HG03520 (cell line): Measurements from ENCODE around the gene SP2.

Experiments used
- ATAC-seq: cut with Tn5 transposase; IDR thresholded peaks from one replicate; pipeline ENCODE4 v1.9.1; 2021; ENCODE audit warnings: mild to moderate bottlenecking, moderate library complexity; ENCODE audit not compliant: unreplicated experiment

SP2 gene

DNA sequence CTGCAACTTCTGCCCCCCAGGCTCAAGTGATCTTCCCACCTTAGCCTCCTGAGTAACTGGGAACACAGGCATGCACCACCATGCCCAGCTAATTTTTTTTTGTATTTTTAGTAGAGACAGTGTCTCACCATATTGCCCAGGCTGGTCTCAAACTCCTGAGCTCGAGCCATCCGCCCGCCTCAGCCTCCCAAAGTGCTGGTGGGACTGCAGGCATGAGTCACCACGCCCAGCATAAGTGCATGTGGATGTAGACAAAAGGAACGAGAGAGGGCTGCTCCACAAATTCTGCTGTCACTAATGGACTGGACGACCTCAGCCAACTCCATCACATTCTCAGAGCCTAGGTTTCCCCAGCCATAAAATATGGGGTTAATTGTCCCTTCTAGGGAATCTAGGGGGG is 7.7 kb upstream of the SP2 start:
- no peak for ATAC-seq

DNA sequence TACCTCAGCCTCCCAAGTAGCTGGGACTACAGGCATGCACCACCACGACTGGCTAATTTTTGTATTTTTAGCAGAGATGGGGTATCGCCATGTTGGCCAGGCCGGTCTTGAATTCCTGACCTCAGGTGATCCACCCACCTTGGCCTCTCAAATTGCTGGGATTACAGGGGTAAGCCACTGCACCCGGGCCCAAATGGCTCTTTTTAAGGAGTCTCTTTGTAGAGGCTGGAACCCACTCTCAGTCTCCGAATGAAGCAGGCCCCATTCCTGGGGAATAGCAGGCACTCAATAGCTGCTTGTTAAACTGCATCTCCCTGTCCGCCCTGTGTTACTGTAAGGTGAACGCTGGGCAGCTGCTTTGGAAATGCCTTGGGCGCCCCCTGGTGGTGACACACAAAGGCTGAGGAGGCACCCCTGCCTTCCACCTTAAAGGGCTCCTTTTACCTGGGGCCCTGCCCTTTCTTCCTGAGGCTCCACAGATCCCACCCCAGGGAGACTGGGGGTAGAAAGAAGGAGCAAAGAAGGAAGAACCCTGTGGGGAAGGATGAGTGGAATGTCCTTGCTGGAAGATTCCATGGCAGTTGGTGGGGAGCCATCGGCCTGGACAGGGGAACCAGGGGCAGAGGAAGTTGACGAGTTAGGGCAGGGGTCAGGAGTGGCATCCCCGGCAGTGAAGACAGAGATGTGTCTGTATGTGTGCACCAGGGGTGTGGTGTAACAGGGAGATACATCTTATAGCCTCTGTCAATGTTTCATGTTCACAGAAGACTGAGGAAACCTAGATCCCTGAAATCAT is 6.1 kb upstream of the SP2 start:
- ATAC-seq: no peak

DNA sequence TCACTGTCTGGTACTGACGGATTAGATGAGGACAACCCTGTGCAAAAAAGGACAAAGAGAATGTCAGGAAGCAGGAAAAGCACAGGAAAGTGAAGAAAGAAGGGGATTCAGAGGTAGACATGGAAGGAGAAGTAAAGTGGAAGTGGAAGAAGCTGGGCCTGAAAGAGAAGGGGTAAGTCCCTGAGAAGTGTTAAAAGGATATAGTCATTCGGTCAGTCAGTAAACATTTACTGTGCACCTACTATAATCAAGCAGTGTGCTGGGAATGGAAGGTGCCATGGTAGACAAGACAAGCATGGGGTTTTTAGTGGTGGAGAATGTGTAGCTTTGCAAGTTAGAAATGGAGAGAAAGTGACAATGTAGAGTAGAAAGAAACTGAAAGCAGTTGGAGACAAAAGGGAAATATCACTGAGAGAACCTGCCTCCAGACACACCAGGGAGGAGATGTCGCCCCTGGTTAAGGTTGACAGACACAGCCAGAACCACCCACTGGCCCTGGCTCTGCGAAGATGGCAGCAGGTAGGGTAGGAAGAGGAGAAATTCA is 4.4 kb upstream of the SP2 start:
- no peak for ATAC-seq

DNA sequence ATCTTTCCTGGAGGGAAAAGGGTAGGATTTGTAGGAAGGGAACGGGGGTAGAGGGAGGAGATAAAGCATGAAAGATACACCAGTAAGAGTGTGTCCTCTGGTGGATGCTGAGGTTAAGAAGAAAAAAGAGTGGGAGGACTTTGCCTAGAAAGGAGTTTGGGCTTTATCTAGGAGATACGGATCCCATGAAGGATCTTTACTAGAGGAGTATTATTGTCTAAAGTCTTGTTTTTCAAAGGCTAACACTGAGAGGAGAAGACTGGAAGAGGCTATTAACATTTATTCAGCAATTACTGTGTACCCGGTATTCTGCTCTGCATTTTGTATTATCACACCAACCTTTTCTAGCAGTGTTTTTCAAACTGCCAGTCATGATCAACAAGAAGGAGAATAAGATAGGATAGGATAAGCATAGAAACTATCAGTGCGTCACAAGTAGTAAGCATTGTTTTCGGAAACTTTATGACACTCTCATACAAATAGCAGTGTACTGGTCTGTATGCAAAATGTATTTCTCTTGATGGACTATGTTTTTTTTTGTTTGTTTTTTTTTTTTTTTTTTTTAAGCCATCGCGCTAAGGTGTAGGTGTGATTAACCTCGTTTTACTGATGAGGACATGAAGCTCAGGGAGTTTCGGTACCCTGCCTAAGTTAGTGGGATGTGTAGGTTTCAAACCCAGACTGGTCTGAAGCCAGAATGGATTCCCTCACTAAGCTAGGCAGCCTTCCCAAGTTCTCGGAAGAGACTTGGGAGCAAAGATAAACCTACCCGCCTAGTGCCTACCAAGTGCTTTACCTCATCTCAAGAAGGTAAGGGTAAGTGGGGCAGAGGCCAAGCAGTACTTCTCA is 1.3 kb upstream of the SP2 start:
- ATAC-seq: no peak

DNA sequence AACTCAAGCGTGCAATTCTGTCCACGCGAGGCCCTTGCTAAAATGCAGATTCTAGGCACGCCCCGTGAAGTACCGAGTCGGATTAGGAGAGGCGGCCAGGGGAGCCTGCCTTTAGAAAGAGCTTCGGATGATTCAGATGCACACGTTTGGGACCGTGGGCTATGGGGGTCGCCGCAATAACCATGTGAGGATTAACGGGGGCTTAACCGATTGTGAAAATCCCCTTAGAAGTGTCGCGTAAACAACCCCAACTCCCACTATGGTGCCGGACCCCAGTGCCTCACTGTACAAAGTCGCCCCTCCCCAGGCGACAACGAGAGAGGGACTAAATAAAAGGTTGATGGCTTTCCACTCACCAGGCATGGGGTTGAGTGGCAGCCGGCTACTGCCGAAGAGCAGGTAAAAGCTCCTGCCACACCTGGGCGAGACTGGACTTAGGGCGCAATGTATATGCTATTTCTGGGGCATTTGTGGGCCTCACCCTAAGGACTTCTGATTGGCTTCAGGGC is 635 bp upstream of the SP2 start:
- ATAC-seq: no peak

DNA sequence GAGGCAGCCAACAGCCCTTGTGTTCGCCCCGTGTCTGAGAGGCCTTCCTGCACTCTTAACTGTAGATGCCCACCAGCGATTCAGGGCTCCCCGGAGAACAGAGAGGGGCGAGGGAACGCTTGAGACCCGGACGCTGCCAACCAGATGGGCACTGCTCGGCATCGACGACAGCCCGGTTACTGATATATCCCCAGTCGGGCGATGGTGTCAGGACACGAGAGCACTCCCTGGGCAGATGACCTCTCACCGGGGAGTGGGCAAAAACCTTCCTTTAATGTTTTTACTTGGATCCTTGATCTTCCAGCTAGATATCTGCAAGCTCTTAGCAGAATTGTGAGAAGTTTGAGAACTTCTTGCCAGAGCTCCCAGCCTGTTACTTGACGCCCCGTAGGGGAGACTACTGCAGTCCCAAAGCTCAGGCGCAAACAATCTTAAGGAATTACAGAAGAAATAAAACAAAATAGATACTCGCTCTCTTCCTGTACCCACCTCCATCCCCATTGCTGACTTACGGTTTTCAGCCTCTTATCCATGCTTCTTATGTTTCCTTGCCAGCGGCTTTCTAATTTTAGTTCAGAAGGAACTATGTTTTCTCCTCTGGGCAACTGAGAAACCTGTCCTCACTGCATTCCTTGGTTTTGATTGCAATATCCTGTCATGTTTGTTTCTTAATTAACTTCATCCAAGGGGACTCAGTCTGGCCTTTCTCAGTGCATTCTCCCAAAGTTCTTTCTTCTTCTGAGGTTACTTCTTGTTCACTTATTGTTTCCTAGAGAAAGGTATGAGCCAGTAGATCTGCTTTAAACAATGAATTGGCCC is 845 bp downstream of the SP2 start:
- no peak for ATAC-seq

DNA sequence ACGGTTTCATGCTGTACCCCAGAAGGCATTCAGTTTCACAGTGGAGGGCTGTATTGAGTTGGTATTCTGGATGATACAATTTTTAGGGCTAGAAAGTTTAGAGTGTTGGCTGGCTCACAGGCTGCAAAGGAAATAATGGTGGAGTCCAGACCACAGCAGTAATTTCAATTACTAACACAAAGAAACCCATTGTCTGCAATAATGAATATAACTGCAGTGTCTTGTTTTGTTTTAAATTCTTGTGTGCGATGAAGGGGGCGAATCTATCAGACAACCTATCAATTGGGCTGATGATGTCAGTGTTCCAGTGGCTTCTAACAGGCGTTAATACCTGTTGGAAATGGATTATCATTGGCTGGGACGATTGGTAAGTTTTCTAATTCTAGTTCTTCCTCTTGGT is 1.5 kb downstream of the SP2 start:
- no peak for ATAC-seq

DNA sequence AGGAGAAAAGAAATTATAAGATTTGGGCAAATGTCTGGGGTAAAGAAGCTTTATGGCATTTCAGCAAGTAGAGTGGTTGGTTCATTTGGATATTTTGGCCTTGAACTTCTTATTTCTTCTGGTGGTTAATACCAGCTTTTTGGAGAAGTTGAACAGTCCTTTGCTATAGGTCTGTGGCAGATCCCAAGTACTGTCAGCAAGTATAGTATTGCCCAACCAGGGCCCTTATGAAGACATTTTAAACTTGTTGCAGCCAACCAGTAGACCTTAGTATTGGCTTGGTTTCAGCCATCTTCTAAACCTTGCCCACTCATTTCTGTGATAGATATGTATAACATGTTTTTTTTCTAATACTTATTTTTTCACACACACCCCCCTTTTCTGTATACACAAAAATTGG is 2.2 kb downstream of the SP2 start:
- ATAC-seq: no peak

DNA sequence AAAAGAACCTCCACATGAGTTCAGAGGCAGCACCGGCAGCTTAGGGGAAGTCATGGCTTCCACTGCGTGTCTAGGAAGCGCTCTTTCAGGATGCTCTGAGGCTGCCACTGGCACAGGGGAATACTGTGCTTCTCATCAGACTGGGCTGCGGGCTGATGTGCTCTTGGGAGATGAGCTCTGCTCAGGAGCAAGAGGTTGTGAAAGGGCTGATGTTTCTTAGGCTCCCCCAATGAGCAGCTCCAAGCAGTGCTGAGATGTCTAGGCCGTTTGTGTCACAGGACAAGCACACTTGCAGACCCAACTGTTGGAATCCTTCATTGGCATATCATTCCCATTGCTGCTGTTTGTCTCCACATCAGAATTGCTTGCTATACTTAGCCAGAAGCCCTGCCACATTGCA is 3.6 kb downstream of the SP2 start:
- ATAC-seq: no peak

DNA sequence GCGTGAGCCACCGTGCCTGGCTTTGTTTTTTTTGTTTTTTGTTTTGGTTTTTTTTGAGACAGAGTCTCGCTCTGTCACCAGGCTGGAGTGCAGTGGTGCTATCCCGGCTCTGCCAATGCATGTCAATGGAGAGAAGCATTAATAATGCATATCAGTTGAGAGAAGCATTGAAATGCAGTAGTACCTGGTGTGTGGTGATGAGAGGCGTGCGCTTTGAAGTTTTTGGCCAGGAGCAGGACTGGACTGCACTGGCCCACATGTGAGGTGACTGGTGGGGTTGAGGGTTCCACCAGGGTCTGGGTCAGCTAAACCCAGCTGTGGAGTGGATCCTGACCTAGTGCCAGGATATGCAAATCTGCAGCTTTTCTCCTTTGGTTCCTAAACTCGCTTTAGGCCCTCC is 5.4 kb downstream of the SP2 start:
- ATAC-seq: no peak

DNA sequence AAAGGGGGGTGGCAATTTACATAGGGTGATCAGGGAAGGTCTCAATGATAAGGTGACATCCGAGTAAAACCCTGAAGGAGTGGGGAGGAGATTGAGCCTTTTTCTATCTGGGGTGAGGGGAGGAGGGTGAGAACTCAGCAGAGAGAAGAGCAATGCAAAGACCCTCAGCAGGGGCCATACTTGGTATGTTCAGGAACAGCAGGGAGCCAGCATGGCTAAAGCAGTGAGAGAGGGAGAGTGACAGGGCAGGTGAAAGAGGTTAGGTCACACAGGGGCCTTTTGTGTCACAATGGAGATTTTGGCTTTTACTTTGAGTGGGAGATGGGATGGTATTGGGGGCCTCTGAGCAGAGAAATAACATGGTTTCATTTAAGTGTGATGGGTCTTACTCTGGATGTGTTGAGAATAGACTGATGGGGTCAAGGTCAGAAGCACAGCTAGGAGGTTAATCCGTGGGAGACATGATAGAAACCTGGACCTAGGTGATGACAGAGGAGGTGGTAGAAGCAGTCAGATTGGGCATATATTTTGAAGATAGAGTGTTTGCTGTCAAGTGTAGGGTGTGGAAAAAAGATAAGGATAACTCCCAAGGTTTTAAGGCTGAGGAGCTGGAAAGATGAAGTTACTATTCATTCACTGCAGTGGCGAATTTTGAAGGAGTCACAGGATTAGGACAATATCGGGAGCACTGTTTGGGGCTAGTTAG is 6.2 kb downstream of the SP2 start:
- ATAC-seq: no peak

DNA sequence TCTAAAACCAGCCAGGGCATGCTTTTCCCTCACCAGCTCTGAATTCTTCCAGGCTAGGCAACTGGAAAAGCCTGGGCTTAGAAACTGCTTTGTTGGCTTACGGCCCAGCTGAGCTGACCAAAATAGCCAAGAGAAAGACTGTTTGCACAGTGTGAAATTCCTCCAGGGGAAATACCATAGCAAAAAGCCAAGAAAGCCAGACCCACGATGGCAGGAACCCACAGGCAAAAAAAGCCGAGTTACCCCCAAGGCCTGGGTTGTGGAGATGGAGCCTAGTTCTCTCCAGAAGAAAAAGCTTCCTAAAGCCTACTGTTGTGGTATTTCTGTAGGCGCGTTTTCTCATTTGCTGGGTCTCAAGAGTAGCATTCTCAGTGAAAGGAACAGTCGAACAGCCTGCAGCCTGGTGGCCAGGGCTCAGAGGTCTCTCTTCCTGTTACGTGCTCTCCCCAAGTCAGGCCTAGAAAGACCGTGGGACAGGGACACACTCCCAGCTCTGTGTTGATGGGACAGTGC is 9.2 kb downstream of the SP2 start:
- no peak for ATAC-seq

DNA sequence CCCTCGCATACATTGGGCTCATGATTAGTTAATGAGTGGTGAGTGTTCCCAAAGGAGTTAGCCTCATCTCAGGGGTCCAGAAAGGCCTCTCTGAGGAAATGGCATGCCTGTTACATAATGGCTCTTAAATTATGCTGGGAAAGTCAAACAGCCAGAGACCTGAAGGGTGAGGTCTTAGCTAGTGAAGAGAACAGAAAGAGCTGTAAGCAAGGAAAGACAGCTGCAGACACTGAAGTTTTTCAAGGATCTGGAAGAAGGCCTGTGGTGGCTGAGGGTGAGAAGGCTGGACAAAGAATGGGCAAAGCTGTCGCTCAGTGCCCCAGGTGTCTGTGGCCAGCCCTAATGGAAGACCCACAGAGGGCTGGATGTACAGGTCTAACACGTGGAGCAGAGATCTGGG is 10.4 kb downstream of the SP2 start:
- ATAC-seq: no peak

DNA sequence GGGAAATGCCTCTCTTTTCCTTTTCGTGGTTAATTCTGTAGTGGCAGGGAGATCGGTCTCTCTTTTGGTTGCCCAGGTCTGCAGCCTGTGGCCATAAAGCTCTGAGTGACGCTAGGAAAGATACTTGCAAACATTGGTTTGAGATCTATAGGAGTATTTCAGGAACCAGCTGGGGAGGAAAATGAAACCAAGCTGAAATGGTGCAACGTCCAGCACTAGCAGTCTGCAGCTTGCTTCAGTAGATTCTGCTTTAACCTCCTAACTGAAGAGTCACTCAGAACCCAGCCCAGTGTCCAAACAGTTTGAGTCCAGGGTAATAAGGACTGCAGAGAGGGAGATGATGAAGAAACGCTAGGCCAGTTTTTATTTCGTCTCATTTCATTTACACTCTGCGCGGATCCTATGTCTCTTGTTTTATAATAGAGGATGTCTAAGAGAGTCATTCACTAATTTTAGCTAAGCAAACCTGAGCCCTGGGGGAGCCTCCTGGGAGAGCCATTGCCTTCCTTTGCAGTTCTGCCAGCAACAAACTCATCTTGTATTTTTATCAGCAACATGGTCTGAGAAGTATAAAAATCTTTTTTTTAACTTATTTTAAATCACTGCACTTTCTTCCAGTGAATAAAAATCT is 12.0 kb downstream of the SP2 start:
- no peak for ATAC-seq

DNA sequence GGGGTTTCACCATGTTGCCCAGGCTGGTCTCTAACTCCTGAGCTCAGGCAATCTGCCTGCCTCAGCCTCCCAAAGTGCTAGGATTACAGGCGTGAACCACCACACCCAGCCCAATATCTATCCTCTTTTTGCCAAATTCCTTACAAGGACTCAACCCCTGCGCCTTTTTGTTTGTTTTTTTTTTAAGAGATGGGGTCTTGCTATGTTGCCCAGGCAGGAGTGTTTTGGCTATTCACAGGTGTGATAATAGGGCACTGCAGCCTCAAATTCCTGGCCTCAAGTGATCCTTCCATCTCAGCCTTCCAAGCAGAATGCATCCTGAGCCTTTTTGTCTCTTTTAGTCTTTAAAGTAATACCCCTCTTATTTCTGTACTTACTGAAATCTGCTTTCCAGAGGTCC is 17.0 kb downstream of the SP2 start:
- ATAC-seq: no peak

DNA sequence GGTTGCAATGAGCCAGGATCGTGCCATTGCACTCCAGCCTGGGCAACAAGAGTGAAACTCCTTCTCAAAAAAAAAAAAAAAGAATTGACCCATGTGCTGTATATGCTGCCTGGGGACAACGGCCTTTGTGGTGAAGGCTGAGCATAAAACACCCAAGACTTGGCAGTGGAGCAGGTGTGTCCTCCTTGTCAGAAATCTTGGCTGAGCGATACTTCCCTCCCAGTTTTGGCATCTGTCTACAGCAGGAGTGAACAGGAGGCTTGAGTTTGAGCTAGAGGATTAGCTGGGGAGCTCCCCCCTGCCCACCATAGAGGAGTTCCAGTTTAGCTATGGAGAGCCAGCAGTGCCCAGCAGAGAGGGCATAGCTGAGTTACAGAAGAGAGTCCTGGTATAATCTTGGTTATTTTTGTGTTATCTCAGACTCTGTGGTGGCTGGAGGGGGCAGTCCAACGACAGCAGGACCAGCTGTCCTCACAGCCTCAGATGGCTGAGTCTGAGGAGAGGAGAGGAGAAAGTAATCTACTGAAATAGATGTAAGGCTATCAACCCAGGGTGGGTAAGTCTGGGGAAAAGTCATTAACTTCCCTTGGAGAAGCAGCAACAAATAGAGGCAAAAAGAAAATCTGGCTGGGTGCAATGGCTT is 18.4 kb downstream of the SP2 start:
- ATAC-seq: no peak

DNA sequence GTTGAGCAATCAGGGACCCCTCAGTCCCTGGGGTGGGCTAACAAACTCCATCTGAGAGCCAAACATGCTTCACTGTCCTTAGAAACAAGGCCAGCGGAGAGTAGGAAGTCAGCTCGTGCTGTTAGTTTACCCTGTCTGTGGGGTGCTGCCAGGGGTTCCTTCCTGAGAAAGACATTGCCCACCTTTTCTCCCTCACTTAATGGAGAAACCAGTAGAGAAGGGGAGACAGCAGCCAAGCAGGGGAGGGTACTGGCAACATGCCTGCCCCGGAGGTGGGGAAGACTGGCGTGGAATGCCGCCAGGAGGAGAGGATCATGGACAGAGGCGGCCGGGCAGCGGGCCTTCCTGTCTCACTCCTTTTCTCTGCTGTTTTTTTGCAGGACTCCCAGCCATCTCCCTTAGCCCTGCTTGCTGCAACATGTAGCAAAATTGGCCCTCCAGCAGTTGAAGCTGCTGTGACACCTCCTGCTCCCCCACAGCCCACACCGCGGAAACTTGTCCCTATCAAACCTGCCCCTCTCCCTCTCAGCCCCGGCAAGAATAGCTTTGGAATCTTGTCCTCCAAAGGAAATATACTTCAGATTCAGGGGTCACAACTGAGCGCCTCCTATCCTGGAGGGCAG is 19.9 kb downstream of the SP2 start:
- ATAC-seq: no peak

DNA sequence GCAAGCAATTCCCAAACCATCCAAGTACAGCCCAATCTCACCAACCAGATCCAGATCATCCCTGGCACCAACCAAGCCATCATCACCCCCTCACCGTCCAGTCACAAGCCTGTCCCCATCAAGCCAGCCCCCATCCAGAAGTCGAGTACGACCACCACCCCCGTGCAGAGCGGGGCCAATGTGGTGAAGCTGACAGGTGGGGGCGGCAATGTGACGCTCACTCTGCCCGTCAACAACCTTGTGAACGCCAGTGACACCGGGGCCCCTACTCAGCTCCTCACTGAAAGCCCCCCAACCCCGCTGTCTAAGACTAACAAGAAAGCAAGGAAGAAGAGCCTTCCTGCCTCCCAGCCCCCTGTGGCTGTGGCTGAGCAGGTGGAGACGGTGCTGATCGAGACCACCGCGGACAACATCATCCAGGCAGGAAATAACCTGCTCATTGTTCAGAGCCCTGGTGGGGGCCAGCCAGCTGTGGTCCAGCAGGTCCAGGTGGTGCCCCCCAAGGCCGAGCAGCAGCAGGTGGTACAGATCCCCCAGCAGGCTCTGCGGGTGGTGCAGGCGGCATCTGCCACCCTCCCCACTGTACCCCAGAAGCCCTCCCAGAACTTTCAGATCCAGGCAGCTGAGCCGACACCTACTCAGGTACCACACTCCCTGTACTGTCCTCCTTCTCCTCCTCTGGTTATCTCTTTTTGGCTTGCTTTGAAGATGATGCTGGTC is 20.6 kb downstream of the SP2 start:
- ATAC-seq: no peak
